Natural killer cell (primary cell): ENCODE data around the gene CCL16. TPM values are rescaled to one million over a fixed set of nuclear protein-coding genes. Genes with fewer than 3 reads are reported as not detected.

Source experiments
- ATAC-seq, 3 donors: fragments of 150-1000 bp in 2 of 3; fragments of 200-7000 bp in 1 of 3; cut with Tn5 transposase; 1 replicate in 1 of 3; 2 replicates in 2 of 3; pipeline ENCODE4 v1.10.0; 2021; ENCODE audit warnings: mild to moderate bottlenecking in 2 of 3, moderate library complexity in 2 of 3
- DNase-seq, 2 donors: peaks; one replicate each; pipeline versions ENCODE4 v3.0.0 to v3.0.0-alpha.2; 2013 to 2021; ENCODE audit warnings: mixed read lengths in 1 of 2
- H3K27ac ChIP-seq: one replicate; pipeline ENCODE4 v1.5.1; 2013; ENCODE audit warnings: mild to moderate bottlenecking, low read length
- H3K27me3 ChIP-seq: one replicate; pipeline ENCODE4 v1.6.1; 2013; ENCODE audit warnings: low read length; ENCODE audit not compliant: control insufficient read depth, insufficient read depth
- H3K36me3 ChIP-seq: one replicate; pipeline ENCODE4 v1.6.1; 2013; ENCODE audit warnings: low read length; ENCODE audit not compliant: control insufficient read depth, insufficient read depth
- H3K4me1 ChIP-seq: one replicate; pipeline ENCODE4 v1.6.1; 2013; ENCODE audit warnings: low read length; ENCODE audit not compliant: control insufficient read depth, insufficient read depth
- H3K4me3 ChIP-seq: one replicate; pipeline ENCODE4 v1.5.1; 2013; ENCODE audit warnings: low read length
- H3K9me3 ChIP-seq: one replicate; pipeline ENCODE4 v1.6.1; 2013; ENCODE audit warnings: low read length; ENCODE audit not compliant: control insufficient read depth, insufficient read depth
- H3K27ac Mint-ChIP-seq, 2 donors: one replicate each; pipeline ENCODE4 v1.8.0; 2022; ENCODE audit warnings: mild to moderate bottlenecking in 2 of 2, mixed read lengths in 2 of 2, moderate library complexity in 1 of 2
- H3K27me3 Mint-ChIP-seq, 2 donors: one replicate each; pipeline ENCODE4 v1.8.0; 2022; ENCODE audit warnings: low read depth in 2 of 2, mixed read lengths in 2 of 2
- H3K36me3 Mint-ChIP-seq: one replicate; pipeline ENCODE4 v1.8.0; 2022; ENCODE audit warnings: mixed read lengths
- H3K4me1 Mint-ChIP-seq, 2 donors: one replicate each; pipeline ENCODE4 v1.8.0; 2022; ENCODE audit warnings: mixed read lengths in 2 of 2
- H3K4me3 Mint-ChIP-seq: one replicate; pipeline ENCODE4 v1.8.0; 2022; ENCODE audit warnings: mild to moderate bottlenecking, moderate library complexity, mixed read lengths
- H3K9me3 Mint-ChIP-seq, 2 donors: one replicate each; pipeline ENCODE4 v1.8.0; 2022; ENCODE audit warnings: mixed read lengths in 2 of 2
- CTCF ChIP-seq: fragments of 200-600 bp; IDR thresholded peaks from one replicate; pipeline ENCODE4 v1.8.0; 2022; ENCODE audit warnings: antibody characterized with exemption
- WGBS: methylation state at CpG from one replicate; pipeline ENCODE4 v1.1.7; 2013; ENCODE audit warnings: missing lambda C conversion rate; ENCODE audit not compliant: insufficient coverage; 5-methylcytosine and 5-hydroxymethylcytosine counted together
- intact Hi-C: fragments of 100-400 bp; cut with micrococcal nuclease; formaldehyde crosslinking; loops from one replicate; pipeline ENCODE4 v1.14.2; 2022
- total RNA-seq, 4 donors: library from RNA; stranded (reverse); fragments of 120-200 nt in 1 of 4; gene quantifications; one replicate each; pipeline versions ENCODE4 v1.2.3 to v1.2.4, GENCODE V29; 2013 to 2022

The CCL16 gene
- total RNA-seq, 3 donors from 2014 or later (not counting 1 experiment from before 2014, with no cell fraction given): not detected

DNA sequence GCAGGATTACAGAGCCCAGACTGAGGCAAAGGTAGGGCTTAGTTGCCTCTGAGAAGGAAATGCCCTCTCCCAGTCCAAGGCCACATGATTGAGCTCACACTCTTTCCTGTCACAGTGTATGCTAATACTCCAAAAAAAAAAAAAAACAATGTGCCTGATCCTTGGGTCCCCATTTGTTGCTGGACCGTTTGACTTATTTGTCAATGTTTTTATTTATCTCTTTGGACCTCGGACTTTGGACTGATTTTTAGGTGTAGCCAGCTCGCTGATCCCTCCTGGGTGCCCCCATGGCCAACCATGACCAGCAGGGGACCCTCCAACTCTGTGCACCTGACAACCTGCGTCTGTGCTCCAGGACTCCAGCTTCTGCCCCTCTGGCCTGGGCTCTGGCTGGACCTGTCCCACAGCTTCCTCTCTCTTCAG lies 622 bp upstream of the CCL16 start:
- Histone ChIP-seq H3K4me1 (peaks cover 11% of the 10 kb centered on the region), H3K27ac (no peak overlapping the region), H3K27me3 (no peaks in the 10 kb centered on the region), H3K9me3 (no peaks in the 10 kb centered on the region), H3K4me3 (no peak overlapping the region), H3K36me3 (no peaks in the 10 kb centered on the region)
- WGBS: 74% methylated on average over 4 of the region's 4 CpGs
- Mint-ChIP-seq H3K4me3 (no peak overlapping the region), H3K9me3 (no peaks in the 10 kb centered on the region), H3K4me1 (peaks cover 25 to 61% of the 10 kb centered on the region in 2 donors), H3K27me3 (no peaks in the 10 kb centered on the region), H3K27ac (peak overlapping the region in 1 of 2 donors; percentile 47), H3K36me3 (no peaks in the 10 kb centered on the region)
- ATAC-seq (peak in 2 of 3 donors; percentile 38 to 62), DNase-seq (peak in 1 of 2 donors; percentile 30)
- intact Hi-C loops: no loop called here
- peak; percentile 13 for TF ChIP-seq CTCF

DNA sequence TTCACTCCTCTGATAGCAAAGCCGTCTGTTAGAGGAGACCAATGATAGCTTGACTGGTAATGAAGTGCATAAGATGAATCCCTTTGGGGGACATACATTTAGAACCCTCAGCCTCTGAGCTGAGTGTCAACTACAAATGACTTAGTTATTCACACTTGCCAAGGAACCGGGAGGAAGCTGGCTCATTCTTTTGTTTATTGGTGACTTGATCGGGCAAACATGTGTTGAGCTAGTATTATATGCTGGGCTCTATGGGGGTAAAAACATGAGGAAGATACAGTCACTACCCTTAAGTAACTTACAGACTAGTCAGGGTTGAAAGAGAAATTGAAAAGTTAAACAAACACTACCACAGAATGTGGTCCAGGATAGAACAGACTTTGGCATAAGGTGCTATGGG lies 3.0 kb downstream of the CCL16 start:
- Histone ChIP-seq H3K9me3 (no peaks in the 10 kb centered on the region), H3K27ac (no peak overlapping the region), H3K4me3 (no peak overlapping the region), H3K4me1 (peaks cover 15% of the 10 kb centered on the region), H3K36me3 (no peaks in the 10 kb centered on the region), H3K27me3 (no peaks in the 10 kb centered on the region)
- no peak for TF ChIP-seq CTCF
- DNase-seq (no peak), ATAC-seq (no peak)
- H3K9me3 Mint-ChIP-seq: no peaks in the 10 kb centered on the region
- H3K27me3 Mint-ChIP-seq: no peaks in the 10 kb centered on the region
- peak overlapping the region; percentile 15 to 51 for H3K27ac Mint-ChIP-seq
- H3K4me3 Mint-ChIP-seq: no peak overlapping the region
- H3K4me1 Mint-ChIP-seq: peaks cover 32 to 55% of the 10 kb centered on the region in 2 donors
- H3K36me3 Mint-ChIP-seq: no peaks in the 10 kb centered on the region
- intact Hi-C loops: no loop called here
- WGBS: 89% methylated on average over 2 of the region's 3 CpGs

DNA sequence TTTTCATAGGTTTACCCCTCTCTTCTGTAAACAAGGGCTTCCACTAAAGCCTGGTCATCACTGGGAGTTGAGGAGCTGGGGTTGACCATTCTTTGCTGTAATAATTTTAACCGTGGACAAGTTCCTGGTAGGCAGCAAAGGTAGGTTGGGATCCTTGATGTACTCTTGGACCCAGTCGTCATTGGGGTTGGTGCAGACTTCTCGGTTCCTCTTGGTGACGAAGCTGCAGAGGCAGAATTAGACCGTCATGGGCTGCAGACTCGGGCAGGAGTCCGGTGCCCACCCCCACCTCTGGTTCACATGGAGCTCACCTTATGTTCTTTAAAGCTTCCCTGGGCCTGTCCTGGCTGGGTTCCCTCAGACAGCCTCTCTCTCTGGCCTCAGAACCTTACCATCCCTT lies 3.8 kb downstream of the CCL16 start:
- ATAC-seq: no peak
- Mint-ChIP-seq H3K4me3 (no peak overlapping the region), H3K27ac (peak overlapping the region in 1 of 2 donors; percentile 15)

More for the DNA sequence above, 3.8 kb downstream of the CCL16 start:
- H3K36me3 Mint-ChIP-seq: no peaks in the 10 kb centered on the region
- Histone ChIP-seq H3K4me3 (no peak overlapping the region), H3K27ac (no peak overlapping the region), H3K9me3 (no peaks in the 10 kb centered on the region), H3K4me1 (peaks cover 13% of the 10 kb centered on the region), H3K36me3 (no peaks in the 10 kb centered on the region), H3K27me3 (no peaks in the 10 kb centered on the region)
- no peak for DNase-seq
- no peaks in the 10 kb centered on the region for H3K9me3 Mint-ChIP-seq
- WGBS: 89% methylated on average over 7 of the region's 7 CpGs
- TF ChIP-seq CTCF: no peak
- H3K4me1 Mint-ChIP-seq: peaks cover 24 to 48% of the 10 kb centered on the region in 2 donors
- intact Hi-C loops: no loop called here
- H3K27me3 Mint-ChIP-seq: no peaks in the 10 kb centered on the region
